Endodermal cell (in vitro differentiated cells): ENCODE data around the gene LTBP1. TPM values are rescaled to one million over a fixed set of nuclear protein-coding genes. Genes with fewer than 3 reads are reported as not detected.

Experiments used
- DNase-seq: peaks from one replicate; pipeline ENCODE4 v3.0.0-alpha.2; 2017
- H3K27ac ChIP-seq: 2 replicates; pipeline ENCODE4 v1.5.1; 2013; ENCODE audit warnings: mild to moderate bottlenecking, low read depth, low read length, moderate library complexity
- H3K27me3 ChIP-seq: 2 replicates; pipeline ENCODE4 v1.6.1; 2013; ENCODE audit warnings: mild to moderate bottlenecking, low read length, moderate library complexity; ENCODE audit not compliant: insufficient read depth, control insufficient read depth, poor library complexity, severe bottlenecking
- H3K36me3 ChIP-seq: 2 replicates; pipeline ENCODE4 v1.7.0; 2013; ENCODE audit warnings: mild to moderate bottlenecking, low read length, moderate library complexity; ENCODE audit not compliant: control insufficient read depth, insufficient read depth
- H3K4me1 ChIP-seq: one replicate; pipeline ENCODE4 v1.7.0; 2013; ENCODE audit warnings: low read length; ENCODE audit not compliant: control insufficient read depth, insufficient read depth
- H3K4me3 ChIP-seq: 2 replicates; pipeline ENCODE4 v1.5.1; 2013; ENCODE audit warnings: mild to moderate bottlenecking, low read length, moderate library complexity
- H3K9ac ChIP-seq: 2 replicates; pipeline ENCODE4 v1.6.1; 2013; ENCODE audit warnings: mild to moderate bottlenecking, low read length, moderate library complexity; ENCODE audit not compliant: poor library complexity, severe bottlenecking; ENCODE audit errors: extremely low read depth
- H3K9me3 ChIP-seq: 2 replicates; pipeline ENCODE4 v1.6.1; 2013; ENCODE audit warnings: mild to moderate bottlenecking, low read length, moderate library complexity; ENCODE audit not compliant: control insufficient read depth
- H3K27ac Mint-ChIP-seq: 2 replicates; pipeline ENCODE4 v1.8.0; 2020; ENCODE audit warnings: mixed read lengths
- H3K27me3 Mint-ChIP-seq: 2 replicates; pipeline ENCODE4 v1.8.0; 2021; ENCODE audit warnings: mild to moderate bottlenecking, mixed read lengths; ENCODE audit not compliant: insufficient read depth
- H3K36me3 Mint-ChIP-seq: 2 replicates; pipeline ENCODE4 v1.8.0; 2020; ENCODE audit warnings: low read depth, mixed read lengths
- H3K4me1 Mint-ChIP-seq: 2 replicates; pipeline ENCODE4 v1.8.0; 2020; ENCODE audit warnings: mixed read lengths
- H3K4me3 Mint-ChIP-seq: 2 replicates; pipeline ENCODE4 v1.8.0; 2020; ENCODE audit warnings: mild to moderate bottlenecking, moderate library complexity, mixed read lengths
- H3K9me3 Mint-ChIP-seq: 2 replicates; pipeline ENCODE4 v1.8.0; 2020; ENCODE audit warnings: mild to moderate bottlenecking, mixed read lengths
- CTCF ChIP-seq: fragments of 200-600 bp; sonication (generic); conservative IDR thresholded peaks from 2 replicates; pipeline ENCODE4 v1.5.0; 2021; ENCODE audit warnings: antibody characterized with exemption, mild to moderate bottlenecking
- WGBS, 2 experiments: methylation state at CpG; one replicate each; pipeline versions ENCODE4 v1.1.5 to v1.1.7; 2013; ENCODE audit warnings: missing lambda C conversion rate in 2 of 2, mixed read lengths in 1 of 2; ENCODE audit not compliant: insufficient coverage in 1 of 2, insufficient read length in 1 of 2; 5-methylcytosine and 5-hydroxymethylcytosine counted together
- microRNA-seq: library from miRNA; unstranded; fragments of <30 nt; microRNA quantifications from one replicate; pipeline ENCODE4 v1.2.0, GENCODE V29; 2020; ENCODE audit warnings: borderline microRNAs expressed
- total RNA-seq, 2 donors: library from RNA; stranded (reverse); fragmentation: NEBNext Ultra II Directional in 1 of 2; extraction: Animal tissue kit (Norgen Biotek cat#: 25700) in 1 of 2; gene quantifications; 2 replicates in 1 of 2; 3 replicates in 1 of 2; pipeline ENCODE4 v1.2.1, GENCODE V29; 2021

The LTBP1 gene
- total RNA-seq, 2 donors from 2014 or later: 43.2 to 43.4 TPM

- H3K9me3 ChIP-seq: peaks cover 12% of the 10 kb centered on the region
- no peak overlapping the region for H3K4me3 ChIP-seq
- no peak overlapping the region for H3K27ac Mint-ChIP-seq
- H3K27ac ChIP-seq: no peak overlapping the region
- H3K4me3 Mint-ChIP-seq: no peak overlapping the region
- H3K4me1 Mint-ChIP-seq: no peaks in the 10 kb centered on the region
- H3K36me3 ChIP-seq: no peaks in the 10 kb centered on the region
- TF ChIP-seq CTCF: no peak
- no peaks in the 10 kb centered on the region for H3K36me3 Mint-ChIP-seq
- no peaks in the 10 kb centered on the region for H3K27me3 ChIP-seq
- no peak overlapping the region for H3K9ac ChIP-seq
- no peaks in the 10 kb centered on the region for H3K4me1 ChIP-seq
- no peak for DNase-seq
- WGBS, 2 experiments: no CpG with 5 or more reads among the region's 2 CpGs
- H3K27me3 Mint-ChIP-seq: no peaks in the 10 kb centered on the region
- peaks cover 13% of the 10 kb centered on the region for H3K9me3 Mint-ChIP-seq
Measured at GRCh38 chr2:33448220-33448899, 501.6 kb downstream of the LTBP1 start.

Small RNA genes lying within 50 kb of the gene (microRNA-seq; reads per million reads assigned to microRNA genes)
- not detected for gene MIR4430
